GM13976 (cell line): ENCODE results near the gene ADCY7.

Experiments
- DNase-seq: peaks from one replicate; pipeline ENCODE4 v3.0.0; 2012; ENCODE audit warnings: low spot score
- CTCF ChIP-seq: IDR thresholded peaks from 2 replicates; pipeline ENCODE4 v1.5.1; 2012; ENCODE audit warnings: borderline replicate concordance, mild to moderate bottlenecking; ENCODE audit not compliant: insufficient read depth; ENCODE audit errors: extremely low read depth, missing control alignments, control extremely low read depth
- in situ Hi-C: fragments of 300-500 bp; cut with MboI; formaldehyde crosslinking; loops from one replicate; pipeline ENCODE4 v1.12.0; 2022; ENCODE audit warnings: low sequenced_read_pairs, mixed read lengths, inconsistent platforms; ENCODE audit not compliant: unreplicated experiment

Gene ADCY7

GRCh38 chr16:50318796-50319578, 52.6 kb downstream of the ADCY7 start:
- TF ChIP-seq CTCF: no peak
- in situ Hi-C loops: no loop called here
- no peak for DNase-seq

- DNase-seq: no peak
- TF ChIP-seq CTCF: no peak
- in situ Hi-C loops: no loop called here
These were observed 54.0 kb downstream of the ADCY7 start for GRCh38 chr16:50320310-50320709.

- TF ChIP-seq CTCF: no peak
- DNase-seq: no peak
- in situ Hi-C loops: no loop called here
These were observed 56.0 kb downstream of the ADCY7 start for GRCh38 chr16:50322333-50322732.

GRCh38 chr16:50323335-50324011, 57.1 kb downstream of the ADCY7 start:
- no peak for TF ChIP-seq CTCF
- in situ Hi-C loops: no loop called here

GRCh38 chr16:50324345-50324744, 58.0 kb downstream of the ADCY7 start:
- in situ Hi-C loops: no loop called here
- TF ChIP-seq CTCF: no peak
- DNase-seq: no peak

More at GRCh38 chr16:50323335-50324011, 57.1 kb downstream of the ADCY7 start:
- no peak for DNase-seq

- in situ Hi-C loops: no loop called here
- no peak for DNase-seq
- no peak for TF ChIP-seq CTCF
These were observed 59.9 kb downstream of the ADCY7 start for GRCh38 chr16:50326264-50326663.
